CD14-positive monocyte (primary cell): ENCODE data around the gene CPEB3. TPM values are rescaled to one million over a fixed set of nuclear protein-coding genes. Genes with fewer than 3 reads are reported as not detected.

Experiments used
- DNase-seq, 3 donors: peaks; one replicate each; pipeline ENCODE4 v3.0.0-alpha.2; 2011 to 2022
- H2AFZ ChIP-seq: 2 replicates; pipeline ENCODE4 v1.6.0; 2012; ENCODE audit warnings: mild to moderate bottlenecking, low read depth, low read length, inconsistent platforms; ENCODE audit not compliant: insufficient read depth, poor library complexity, severe bottlenecking
- H3K27ac ChIP-seq, 2 donors: 1 replicate in 1 of 2; 2 replicates in 1 of 2; pipeline ENCODE4 v1.5.1; 2012 to 2013; ENCODE audit warnings: low read length in 2 of 2, control low read depth in 1 of 2, inconsistent platforms in 1 of 2, low read depth in 1 of 2, mild to moderate bottlenecking in 1 of 2
- H3K27me3 ChIP-seq, 2 donors: one replicate each; pipeline versions ENCODE4 v1.6.0 to v1.6.1; 2011 to 2013; ENCODE audit warnings: low read length in 2 of 2; ENCODE audit not compliant: control insufficient read depth in 2 of 2, insufficient read depth in 2 of 2
- H3K36me3 ChIP-seq, 2 donors: replicated peaks in 1 of 2; 1 replicate in 1 of 2; 2 replicates in 1 of 2; pipeline versions ENCODE4 v1.5.1 to v1.6.1; 2012 to 2013; ENCODE audit warnings: low read length in 2 of 2, control low read depth in 1 of 2, inconsistent platforms in 1 of 2, mild to moderate bottlenecking in 1 of 2; ENCODE audit not compliant: insufficient read depth in 2 of 2, control insufficient read depth in 1 of 2
- H3K4me1 ChIP-seq, 2 donors: 1 replicate in 1 of 2; 2 replicates in 1 of 2; pipeline versions ENCODE4 v1.5.1 to v1.6.1; 2012 to 2013; ENCODE audit warnings: low read length in 2 of 2, control low read depth in 1 of 2, inconsistent platforms in 1 of 2, mild to moderate bottlenecking in 1 of 2, moderate library complexity in 1 of 2; ENCODE audit not compliant: insufficient read depth in 2 of 2, control insufficient read depth in 1 of 2
- H3K4me2 ChIP-seq: replicated peaks from 2 replicates; pipeline ENCODE3; 2012; ENCODE audit warnings: low read length, moderate library complexity, mild to moderate bottlenecking; ENCODE audit not compliant: poor library complexity, severe bottlenecking; ENCODE audit errors: extremely low read depth
- H3K4me3 ChIP-seq, 3 experiments: fragments of 200-600 bp in 1 of 3; sonication (generic) in 1 of 3; replicated peaks in 1 of 3; 1 replicate in 2 of 3; 2 replicates in 1 of 3; pipeline ENCODE4 v1.5.1; 2011 to 2013; ENCODE audit warnings: low read length in 3 of 3, mild to moderate bottlenecking in 3 of 3, control low read depth in 2 of 3, low read depth in 2 of 3, inconsistent platforms in 1 of 3, moderate library complexity in 1 of 3
- H3K79me2 ChIP-seq: 2 replicates; pipeline ENCODE4 v1.6.0; 2012; ENCODE audit warnings: mild to moderate bottlenecking, control low read depth, inconsistent platforms, low read length, moderate library complexity; ENCODE audit not compliant: insufficient read depth
- H3K9ac ChIP-seq: 2 replicates; pipeline ENCODE4 v1.6.0; 2017; ENCODE audit warnings: low read length, mild to moderate bottlenecking; ENCODE audit not compliant: insufficient read depth, poor library complexity, severe bottlenecking
- H3K9me3 ChIP-seq, 2 donors: replicated peaks in 1 of 2; 1 replicate in 1 of 2; 2 replicates in 1 of 2; pipeline versions ENCODE4 v1.5.1 to v1.6.1; 2012 to 2013; ENCODE audit warnings: low read length in 2 of 2, control low read depth in 1 of 2; ENCODE audit not compliant: control insufficient read depth in 1 of 2, insufficient read depth in 1 of 2
- H4K20me1 ChIP-seq: 2 replicates; pipeline ENCODE4 v1.6.0; 2012; ENCODE audit warnings: mild to moderate bottlenecking, low read length, control low read depth, moderate library complexity; ENCODE audit not compliant: insufficient read depth
- H3K27ac Mint-ChIP-seq, 7 donors: one replicate each; pipeline ENCODE4 v1.8.0; 2020; ENCODE audit warnings: mild to moderate bottlenecking in 7 of 7, mixed read lengths in 7 of 7, moderate library complexity in 6 of 7, inconsistent platforms in 2 of 7
- H3K27me3 Mint-ChIP-seq, 3 donors: one replicate each; pipeline ENCODE4 v1.8.0; 2021 to 2022; ENCODE audit warnings: low read depth in 3 of 3, mild to moderate bottlenecking in 3 of 3, mixed read lengths in 3 of 3, moderate library complexity in 3 of 3, inconsistent platforms in 1 of 3
- H3K36me3 Mint-ChIP-seq, 2 donors: one replicate each; pipeline ENCODE4 v1.8.0; 2020; ENCODE audit warnings: mixed read lengths in 2 of 2, inconsistent platforms in 1 of 2, mild to moderate bottlenecking in 1 of 2
- H3K4me1 Mint-ChIP-seq: one replicate; pipeline ENCODE4 v1.8.0; 2020; ENCODE audit warnings: mild to moderate bottlenecking, mixed read lengths
- H3K4me3 Mint-ChIP-seq, 2 donors: one replicate each; pipeline ENCODE4 v1.8.0; 2020; ENCODE audit warnings: mild to moderate bottlenecking in 2 of 2, mixed read lengths in 2 of 2, moderate library complexity in 1 of 2
- H3K9me3 Mint-ChIP-seq, 7 donors: one replicate each; pipeline ENCODE4 v1.8.0; 2020 to 2022; ENCODE audit warnings: mixed read lengths in 7 of 7, mild to moderate bottlenecking in 6 of 7, moderate library complexity in 6 of 7, inconsistent platforms in 2 of 7
- CTCF ChIP-seq: fragments of 200-600 bp; IDR thresholded peaks from one replicate; pipeline ENCODE4 v1.8.0; 2022; ENCODE audit warnings: antibody characterized with exemption, mild to moderate bottlenecking
- WGBS: methylation state at CpG from one replicate; pipeline ENCODE4 v1.1.5; 2013; ENCODE audit warnings: missing lambda C conversion rate; ENCODE audit not compliant: insufficient coverage; 5-methylcytosine and 5-hydroxymethylcytosine counted together
- intact Hi-C, 2 donors: fragments of 100-400 bp; cut with micrococcal nuclease; formaldehyde crosslinking; loops; one replicate each; pipeline versions ENCODE4 v1.15.0 to v1.15.1; 2023
- polyA plus RNA-seq, 3 donors: library from polyadenylated mRNA; depleted of rRNA in 1 of 3; unstranded in 2 of 3; stranded (reverse) in 1 of 3; fragments of 300-500 nt in 2 of 3; fragments of >200 nt in 1 of 3; fragmentation: Illumina TruSeq in 2 of 3; gene quantifications; 1 replicate in 2 of 3; 2 replicates in 1 of 3; pipeline ENCODE4 v1.2.3, GENCODE V29; 2012 to 2021

Gene CPEB3
- polyA plus RNA-seq, 3 donors, result 1.8 to 2.9 (median 2.1) TPM

- Mint-ChIP-seq H3K27ac (no peak overlapping the region), H3K36me3 (peaks cover 2 to 15% of the 10 kb centered on the region in 2 donors), H3K4me1 (peaks cover 25% of the 10 kb centered on the region), H3K9me3 (no peaks in the 10 kb centered on the region), H3K4me3 (no peak overlapping the region), H3K27me3 (no peaks in the 10 kb centered on the region)
- Histone ChIP-seq H3K27ac (no peak overlapping the region), H3K79me2 (peaks cover 11% of the 10 kb centered on the region), H3K4me2 (no peak overlapping the region), H3K4me3 (no peak overlapping the region), H3K9ac (no peak overlapping the region), H3K9me3 (no peaks in the 10 kb centered on the region), H3K27me3 (no peaks in the 10 kb centered on the region), H3K36me3 (peaks cover 0 to 3% of the 10 kb centered on the region in 2 donors), H2AFZ (no peak overlapping the region), H3K4me1 (peaks cover 8 to 19% of the 10 kb centered on the region in 2 donors), H4K20me1 (peaks cover 5% of the 10 kb centered on the region)
- intact Hi-C loops, result loop anchor here in 1 of 2 donors (5.0 kb wide), 1 partner anchor 47 kb away; no protein-coding TSS in a partner anchor
- TF ChIP-seq CTCF, result no peak
- DNase-seq, result no peak
- no CpG with 5 or more reads among the region's 1 CpG for WGBS
These were observed 141.6 kb downstream of the CPEB3 start for GRCh38 chr10:92149261-92149660.

GRCh38 chr10:92146781-92147180 is 144.1 kb downstream of the CPEB3 start:
- H3K9ac ChIP-seq, result no peak overlapping the region
- no CpG with 5 or more reads among the region's 6 CpGs for WGBS
- peaks cover 21 to 38% of the 10 kb centered on the region in 2 donors for H3K4me1 ChIP-seq
- H3K79me2 ChIP-seq, result peaks cover 18% of the 10 kb centered on the region
- H3K4me3 Mint-ChIP-seq, result no peak overlapping the region
- H3K36me3 ChIP-seq, result peaks cover 0 to 5% of the 10 kb centered on the region in 2 donors
- H4K20me1 ChIP-seq, result peaks cover 5% of the 10 kb centered on the region
- intact Hi-C loops, result loop anchor here in 1 of 2 donors (5.0 kb wide), 1 partner anchor 44 kb away; no protein-coding TSS in a partner anchor
- no peaks in the 10 kb centered on the region for H3K27me3 Mint-ChIP-seq
- H3K36me3 Mint-ChIP-seq, result peaks cover 2 to 6% of the 10 kb centered on the region in 2 donors
- no peaks in the 10 kb centered on the region for H3K27me3 ChIP-seq
- no peaks in the 10 kb centered on the region for H3K9me3 ChIP-seq
- H3K4me3 ChIP-seq, result no peak overlapping the region
- H3K9me3 Mint-ChIP-seq, result no peaks in the 10 kb centered on the region
- peak overlapping the region in 1 of 2 donors; percentile 9 for H3K27ac ChIP-seq
- H3K4me2 ChIP-seq, result no peak overlapping the region
- TF ChIP-seq CTCF, result no peak
- no peak for DNase-seq
- H2AFZ ChIP-seq, result no peak overlapping the region
- H3K4me1 Mint-ChIP-seq, result peaks cover 41% of the 10 kb centered on the region
- H3K27ac Mint-ChIP-seq, result peak overlapping the region in 2 of 7 donors; percentile 9 to 53
